ENCODE results near the gene HLA-G. TPM values are rescaled to one million over a fixed set of nuclear protein-coding genes. Genes with fewer than 3 reads are reported as not detected.

The HLA-G gene
- total and polyA plus RNA-seq, 2 of the 4 experiments (the other 2 are of a cell fraction), result not detected

DNA sequence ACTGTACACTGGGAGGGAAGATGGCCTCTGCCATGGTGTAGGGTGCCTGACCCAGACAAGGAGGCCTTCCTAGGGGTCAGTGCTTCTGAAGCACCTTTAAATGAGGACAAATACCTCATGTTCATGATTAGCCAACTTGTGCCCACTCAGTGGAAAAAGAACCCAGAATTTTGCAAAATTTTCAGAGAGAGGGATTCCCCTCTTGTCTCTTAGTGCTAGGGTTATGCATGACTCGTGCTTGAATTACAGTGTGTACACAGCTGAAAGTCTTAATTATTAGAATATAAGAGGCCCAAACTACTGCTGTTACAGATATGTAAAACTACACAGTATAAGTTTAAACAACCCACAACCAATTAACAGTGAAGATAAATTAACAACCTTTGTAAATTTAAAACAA is 38.0 kb downstream of the HLA-G start:
- intact Hi-C loops (cut with micrococcal nuclease), result no loop called here
- no peak overlapping the region for H2BK120ac ChIP-seq (ENCODE audit: low read depth, low read length)
- H3K4me2 ChIP-seq (ENCODE audit: low read depth, low read length), result no peak overlapping the region
- no peak overlapping the region for H4K5ac ChIP-seq (ENCODE audit: low read depth, low read length)
- H3K9ac ChIP-seq (ENCODE audit: low read depth, low read length), result no peak overlapping the region
- H4K20me1 ChIP-seq (ENCODE audit: insufficient read depth, low read length), result no peaks in the 10 kb centered on the region
- no peak overlapping the region for H3K4ac ChIP-seq (ENCODE audit: low read depth, low read length)
- dilution Hi-C loops (cut with HindIII; ENCODE audit: low sequenced_read_pairs, unreplicated experiment), result no loop called here
- H2BK5ac ChIP-seq (ENCODE audit: low read depth, low read length, poor library complexity, severe bottlenecking), result no peak overlapping the region
- H3K4me1 ChIP-seq (ENCODE audit: control insufficient read depth, insufficient read depth, low read length), result no peaks in the 10 kb centered on the region
- H3K9me3 ChIP-seq (ENCODE audit: control insufficient read depth, insufficient read depth, low read length), result no peaks in the 10 kb centered on the region
- H3K56ac ChIP-seq (ENCODE audit: extremely low read depth, insufficient read depth, low read length), result no peak overlapping the region
- H2AFZ ChIP-seq (replicated peaks; ENCODE audit: low read length, poor library complexity), result no peak overlapping the region
- POLR2A ChIA-PET (ENCODE audit: unreplicated experiment), result no interaction called here
- ATAC-seq (ENCODE audit: low read depth) (no peak), DNase-seq (no peak)
- BruUV-seq (replicated peaks), result no TSS peak
- in situ Hi-C loops (cut with MboI; ENCODE audit: low sequenced_read_pairs), result no loop called here
- no peak overlapping the region for H2BK15ac ChIP-seq (ENCODE audit: low read depth, low read length)
- H4K8ac ChIP-seq (ENCODE audit: low read depth in 2 of 2, low read length in 2 of 2), result no peak overlapping the region
- H3K27ac ChIP-seq (ENCODE audit: insufficient read depth, low read length), result no peak overlapping the region
- H3K14ac ChIP-seq (replicated peaks; ENCODE audit: low read depth, low read length), result no peak overlapping the region
- no peaks in the 10 kb centered on the region for H3K9me1 ChIP-seq (ENCODE audit: insufficient read depth, low read length)
- CTCF ChIA-PET, result no interaction called here
- no peak overlapping the region for H3K4me3 ChIP-seq (ENCODE audit: insufficient read depth, low read depth, low read length)
- no peak overlapping the region for H3K18ac ChIP-seq (ENCODE audit: low read depth, low read length)
- H3K23ac ChIP-seq (ENCODE audit: low read depth, low read length), result no peak overlapping the region
- no peak overlapping the region for H2AK9ac ChIP-seq (replicated peaks; ENCODE audit: low read depth, low read length, poor library complexity)
- TF ChIP-seq FOS (IDR thresholded peaks at IDR 0.05; ENCODE audit: low read depth, low read length) (no peak), MAFK (IDR thresholded peaks at IDR 0.05; ENCODE audit: low read depth, low read length) (no peak), MAZ (IDR thresholded peaks at IDR 0.05; ENCODE audit: borderline replicate concordance, low read depth, low read length) (no peak), CHD1 (IDR thresholded peaks at IDR 0.05; ENCODE audit: low read depth, low read length) (no peak), RCOR1 (IDR thresholded peaks at IDR 0.05; ENCODE audit: insufficient replicate concordance, low read length) (no peak), MXI1 (IDR thresholded peaks at IDR 0.05; ENCODE audit: borderline replicate concordance, low read depth, low read length) (no peak), BHLHE40 (IDR thresholded peaks at IDR 0.05; ENCODE audit: low read depth, low read length) (no peak), RFX5 (IDR thresholded peaks at IDR 0.05; ENCODE audit: low read depth, low read length) (no peak)
- TF ChIP-seq, protein P1, sequence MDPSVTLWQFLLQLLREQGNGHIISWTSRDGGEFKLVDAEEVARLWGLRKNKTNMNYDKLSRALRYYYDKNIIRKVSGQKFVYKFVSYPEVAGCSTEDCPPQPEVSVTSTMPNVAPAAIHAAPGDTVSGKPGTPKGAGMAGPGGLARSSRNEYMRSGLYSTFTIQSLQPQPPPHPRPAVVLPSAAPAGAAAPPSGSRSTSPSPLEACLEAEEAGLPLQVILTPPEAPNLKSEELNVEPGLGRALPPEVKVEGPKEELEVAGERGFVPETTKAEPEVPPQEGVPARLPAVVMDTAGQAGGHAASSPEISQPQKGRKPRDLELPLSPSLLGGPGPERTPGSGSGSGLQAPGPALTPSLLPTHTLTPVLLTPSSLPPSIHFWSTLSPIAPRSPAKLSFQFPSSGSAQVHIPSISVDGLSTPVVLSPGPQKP (IDR thresholded peaks at IDR 0.05; ENCODE audit: borderline replicate concordance, low read depth, low read length), result no peak
- no CpG with 5 or more reads among the region's 1 CpG for WGBS, 2 experiments (ENCODE audit: extremely low coverage in 2 of 2, insufficient read length in 1 of 2)
- H3K27me3 ChIP-seq (ENCODE audit: control insufficient read depth, insufficient read depth, low read length), result peaks cover 35% of the 10 kb centered on the region
- H2AK5ac ChIP-seq (ENCODE audit: low read depth, low read length), result no peak overlapping the region
- H2BK20ac ChIP-seq (ENCODE audit: low read depth, low read length), result no peak overlapping the region
- no peaks in the 10 kb centered on the region for H3K79me1 ChIP-seq (ENCODE audit: low read depth in 1 of 2, low read length in 2 of 2)
- no peak overlapping the region for H4K91ac ChIP-seq (ENCODE audit: insufficient read depth, low read depth, low read length)
- no peaks in the 10 kb centered on the region for H3K36me3 ChIP-seq (ENCODE audit: control insufficient read depth, insufficient read depth, low read length)

Measured in IMR-90 (cell line).